HL-60 (cell line): ENCODE data around the gene SPINDOC.

Experiments
- DNase-seq, 2 experiments: peaks; one replicate each; pipeline ENCODE4 v3.0.0-alpha.2; 2010 to 2020; ENCODE audit warnings: low read depth in 1 of 2, low spot score in 1 of 2
- H3K27ac ChIP-seq: fragments of 250-450 bp; sonication (Bioruptor Pico); replicated peaks from 2 replicates; pipeline ENCODE4 v1.5.1; 2020; ENCODE audit warnings: mild to moderate bottlenecking, moderate library complexity
- H3K27me3 ChIP-seq: fragments of 250-450 bp; sonication (Bioruptor Pico); 2 replicates; pipeline ENCODE4 v1.5.1; 2021; ENCODE audit warnings: mild to moderate bottlenecking, moderate library complexity; ENCODE audit not compliant: insufficient read depth, poor library complexity, severe bottlenecking
- H3K4me3 ChIP-seq: replicated peaks from 2 replicates; pipeline ENCODE4 v1.5.1; 2011; ENCODE audit warnings: mild to moderate bottlenecking, control low read depth, low read length; ENCODE audit not compliant: insufficient read depth
- CTCF ChIP-seq: IDR thresholded peaks from one replicate; pipeline ENCODE4 v1.5.1; 2011; ENCODE audit warnings: low read length, control low read depth, inconsistent platforms; ENCODE audit not compliant: insufficient read depth
- GABPA ChIP-seq: IDR thresholded peaks from 2 replicates; pipeline ENCODE4 v1.6.1; 2012; ENCODE audit warnings: low read depth
- POLR2AphosphoS5 ChIP-seq: IDR thresholded peaks from 2 replicates; pipeline ENCODE4 v1.6.1; 2012; ENCODE audit warnings: low read depth
- SPI1 ChIP-seq: IDR thresholded peaks from 2 replicates; pipeline ENCODE4 v1.6.1; 2012; ENCODE audit warnings: low read depth, mild to moderate bottlenecking, borderline replicate concordance
- TF ChIP-seq, protein P1 (sequence below): IDR thresholded peaks from 2 replicates; pipeline ENCODE4 v1.6.1; 2012; ENCODE audit warnings: low read depth; ENCODE audit not compliant: insufficient replicate concordance

The SPINDOC gene

GRCh38 chr11:63844836-63845235, 31.6 kb downstream of the SPINDOC start:
- DNase-seq: no peak
- Histone ChIP-seq H3K27ac (no peak overlapping the region), H3K27me3 (no peaks in the 10 kb centered on the region), H3K4me3 (no peak overlapping the region)
- TF ChIP-seq SPI1 (no peak), POLR2AphosphoS5 (no peak), GABPA (no peak), CTCF (no peak)
- TF ChIP-seq, protein P1, sequence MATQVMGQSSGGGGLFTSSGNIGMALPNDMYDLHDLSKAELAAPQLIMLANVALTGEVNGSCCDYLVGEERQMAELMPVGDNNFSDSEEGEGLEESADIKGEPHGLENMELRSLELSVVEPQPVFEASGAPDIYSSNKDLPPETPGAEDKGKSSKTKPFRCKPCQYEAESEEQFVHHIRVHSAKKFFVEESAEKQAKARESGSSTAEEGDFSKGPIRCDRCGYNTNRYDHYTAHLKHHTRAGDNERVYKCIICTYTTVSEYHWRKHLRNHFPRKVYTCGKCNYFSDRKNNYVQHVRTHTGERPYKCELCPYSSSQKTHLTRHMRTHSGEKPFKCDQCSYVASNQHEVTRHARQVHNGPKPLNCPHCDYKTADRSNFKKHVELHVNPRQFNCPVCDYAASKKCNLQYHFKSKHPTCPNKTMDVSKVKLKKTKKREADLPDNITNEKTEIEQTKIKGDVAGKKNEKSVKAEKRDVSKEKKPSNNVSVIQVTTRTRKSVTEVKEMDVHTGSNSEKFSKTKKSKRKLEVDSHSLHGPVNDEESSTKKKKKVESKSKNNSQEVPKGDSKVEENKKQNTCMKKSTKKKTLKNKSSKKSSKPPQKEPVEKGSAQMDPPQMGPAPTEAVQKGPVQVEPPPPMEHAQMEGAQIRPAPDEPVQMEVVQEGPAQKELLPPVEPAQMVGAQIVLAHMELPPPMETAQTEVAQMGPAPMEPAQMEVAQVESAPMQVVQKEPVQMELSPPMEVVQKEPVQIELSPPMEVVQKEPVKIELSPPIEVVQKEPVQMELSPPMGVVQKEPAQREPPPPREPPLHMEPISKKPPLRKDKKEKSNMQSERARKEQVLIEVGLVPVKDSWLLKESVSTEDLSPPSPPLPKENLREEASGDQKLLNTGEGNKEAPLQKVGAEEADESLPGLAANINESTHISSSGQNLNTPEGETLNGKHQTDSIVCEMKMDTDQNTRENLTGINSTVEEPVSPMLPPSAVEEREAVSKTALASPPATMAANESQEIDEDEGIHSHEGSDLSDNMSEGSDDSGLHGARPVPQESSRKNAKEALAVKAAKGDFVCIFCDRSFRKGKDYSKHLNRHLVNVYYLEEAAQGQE: no peak

- no peak for TF ChIP-seq POLR2AphosphoS5
- TF ChIP-seq, protein P1: no peak
- TF ChIP-seq GABPA: no peak
- TF ChIP-seq SPI1: peak; percentile 37; the same call in 1 of the 2 replicates
- TF ChIP-seq CTCF: no peak
- Histone ChIP-seq H3K27ac (no peak overlapping the region), H3K27me3 (no peaks in the 10 kb centered on the region), H3K4me3 (no peak overlapping the region)
- DNase-seq: no peak
Measured at GRCh38 chr11:63845303-63845702, 32.0 kb downstream of the SPINDOC start.

- Histone ChIP-seq H3K27ac (no peak overlapping the region), H3K4me3 (no peak overlapping the region), H3K27me3 (no peaks in the 10 kb centered on the region)
- TF ChIP-seq, protein P1: no peak
- DNase-seq: no peak
Measured at GRCh38 chr11:63845911-63846310, 32.7 kb downstream of the SPINDOC start.

DNA sequence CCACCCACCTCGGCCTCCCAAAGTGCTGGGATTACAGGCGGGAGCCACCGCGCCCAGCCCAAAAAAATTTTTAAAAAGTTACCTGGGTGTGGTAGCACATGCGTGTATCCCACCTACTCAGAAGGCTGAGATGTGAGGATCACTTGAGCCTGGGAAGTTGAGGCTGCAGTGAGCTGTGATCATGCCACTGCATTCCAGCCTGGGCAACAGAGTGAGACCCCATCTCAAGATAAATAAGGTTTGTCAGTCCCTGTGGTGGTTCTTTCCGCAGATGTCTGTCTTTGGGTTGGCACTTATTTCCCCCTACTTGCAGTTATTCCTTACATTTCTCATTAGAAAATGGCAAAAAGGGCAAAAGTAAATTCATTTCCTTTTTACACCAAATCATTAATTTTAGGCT, 33.6 kb downstream of the SPINDOC start:
- no peaks in the 10 kb centered on the region for H3K27me3 ChIP-seq
- no peak overlapping the region for H3K27ac ChIP-seq
- TF ChIP-seq SPI1: no peak
- no peak for DNase-seq
- H3K4me3 ChIP-seq: no peak overlapping the region
